ENCODE data around the gene MTF1.

DNA sequence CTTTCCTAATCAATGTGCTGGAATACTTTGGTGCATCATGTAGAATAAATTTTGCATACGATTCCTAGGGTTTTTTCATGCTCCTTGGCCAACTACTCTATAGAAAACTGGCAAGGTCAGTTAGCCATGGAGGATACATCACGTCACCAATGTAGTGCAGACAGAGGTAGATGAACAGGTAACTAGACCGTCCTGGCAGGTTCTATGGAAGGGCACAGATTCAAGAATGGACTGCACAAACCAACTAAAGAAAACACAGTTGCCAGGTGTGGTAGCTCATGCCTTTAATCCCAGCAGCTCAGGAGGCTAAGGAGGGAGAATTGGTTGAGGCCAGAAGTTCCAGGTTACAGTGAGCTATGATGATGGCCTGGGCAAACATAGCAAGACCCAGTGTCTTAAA is 9.9 kb downstream of the MTF1 start:
- no peak for TF ChIP-seq POLR2A (IDR thresholded peaks at IDR 0.05)
- TF ChIP-seq, protein P1, sequence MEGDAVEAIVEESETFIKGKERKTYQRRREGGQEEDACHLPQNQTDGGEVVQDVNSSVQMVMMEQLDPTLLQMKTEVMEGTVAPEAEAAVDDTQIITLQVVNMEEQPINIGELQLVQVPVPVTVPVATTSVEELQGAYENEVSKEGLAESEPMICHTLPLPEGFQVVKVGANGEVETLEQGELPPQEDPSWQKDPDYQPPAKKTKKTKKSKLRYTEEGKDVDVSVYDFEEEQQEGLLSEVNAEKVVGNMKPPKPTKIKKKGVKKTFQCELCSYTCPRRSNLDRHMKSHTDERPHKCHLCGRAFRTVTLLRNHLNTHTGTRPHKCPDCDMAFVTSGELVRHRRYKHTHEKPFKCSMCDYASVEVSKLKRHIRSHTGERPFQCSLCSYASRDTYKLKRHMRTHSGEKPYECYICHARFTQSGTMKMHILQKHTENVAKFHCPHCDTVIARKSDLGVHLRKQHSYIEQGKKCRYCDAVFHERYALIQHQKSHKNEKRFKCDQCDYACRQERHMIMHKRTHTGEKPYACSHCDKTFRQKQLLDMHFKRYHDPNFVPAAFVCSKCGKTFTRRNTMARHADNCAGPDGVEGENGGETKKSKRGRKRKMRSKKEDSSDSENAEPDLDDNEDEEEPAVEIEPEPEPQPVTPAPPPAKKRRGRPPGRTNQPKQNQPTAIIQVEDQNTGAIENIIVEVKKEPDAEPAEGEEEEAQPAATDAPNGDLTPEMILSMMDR (IDR thresholded peaks at IDR 0.05 in 8 of 11, conservative IDR thresholded peaks at IDR 0.05 in 3 of 11), result no peak

Measured in spleen (tissue), 7 donors.